ENCODE results near the gene UQCRC2. TPM values are rescaled to one million over a fixed set of nuclear protein-coding genes. Genes with fewer than 3 reads are reported as not detected.

The UQCRC2 gene
- total and polyA plus RNA-seq, 10 of the 15 experiments (the other 5 are each of a cell fraction or from before 2014, with no cell fraction given): 256 to 563 (median 327) TPM

DNA sequence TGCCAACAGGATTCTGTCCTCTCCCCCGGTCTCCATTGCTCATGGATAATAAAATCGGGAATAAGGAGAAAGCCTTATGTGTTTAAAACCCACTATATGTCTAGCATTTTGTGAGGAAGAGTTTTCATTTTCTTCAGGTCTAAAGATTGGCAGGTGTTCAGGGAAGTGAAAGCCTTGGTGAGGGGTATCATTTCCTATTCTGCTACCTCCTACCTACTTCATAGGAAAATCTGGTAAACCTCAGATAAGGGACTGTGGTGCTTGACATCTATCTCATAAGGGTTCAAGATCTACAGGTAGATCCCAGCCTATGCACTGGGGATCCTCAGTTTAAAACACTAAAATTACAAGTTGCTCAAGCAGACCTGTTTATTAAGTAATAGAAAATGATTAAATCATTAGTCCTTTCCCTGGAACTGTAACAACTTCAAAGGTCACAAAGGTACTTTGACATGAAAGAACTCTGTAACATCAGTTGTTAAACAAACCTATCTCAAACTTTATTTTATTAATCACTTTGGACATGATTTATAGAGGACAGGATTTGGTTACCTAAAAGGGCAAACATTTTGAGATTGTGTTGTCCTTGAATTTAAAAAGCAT, 61.2 kb downstream of the UQCRC2 start (continued):
- TF ChIP-seq MXI1 (IDR thresholded peaks at IDR 0.05; ENCODE audit: low read depth, low read length) (no peak), TBL1XR1 (IDR thresholded peaks at IDR 0.05; ENCODE audit: low read depth, low read length) (no peak), RCOR1 (conservative IDR thresholded peaks at IDR 0.05; ENCODE audit: low read depth, low read length) (no peak), SMAD5 (IDR thresholded peaks at IDR 0.05; ENCODE audit: low read depth) (no peak), MEF2A (IDR thresholded peaks at IDR 0.05; ENCODE audit: insufficient read depth, low read depth, low read length) (no peak), RFX5 (IDR thresholded peaks at IDR 0.05; ENCODE audit: low read depth, low read length) (no peak), TARDBP (IDR thresholded peaks at IDR 0.05; ENCODE audit: borderline replicate concordance) (no peak), SREBF2 (IDR thresholded peaks at IDR 0.05; ENCODE audit: low read length) (no peak), POLR2AphosphoS5 (IDR thresholded peaks at IDR 0.05; ENCODE audit: low read length) (no peak), ATF7 (IDR thresholded peaks at IDR 0.05; ENCODE audit: low read depth) (no peak), MTA3 (IDR thresholded peaks at IDR 0.05; ENCODE audit: borderline replicate concordance, low read length) (no peak)
- TF ChIP-seq, protein P1, sequence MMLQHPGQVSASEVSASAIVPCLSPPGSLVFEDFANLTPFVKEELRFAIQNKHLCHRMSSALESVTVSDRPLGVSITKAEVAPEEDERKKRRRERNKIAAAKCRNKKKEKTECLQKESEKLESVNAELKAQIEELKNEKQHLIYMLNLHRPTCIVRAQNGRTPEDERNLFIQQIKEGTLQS (IDR thresholded peaks at IDR 0.05; ENCODE audit: borderline replicate concordance, extremely low read depth, low read depth, low read length): no peak
- TF ChIP-seq, protein P2, sequence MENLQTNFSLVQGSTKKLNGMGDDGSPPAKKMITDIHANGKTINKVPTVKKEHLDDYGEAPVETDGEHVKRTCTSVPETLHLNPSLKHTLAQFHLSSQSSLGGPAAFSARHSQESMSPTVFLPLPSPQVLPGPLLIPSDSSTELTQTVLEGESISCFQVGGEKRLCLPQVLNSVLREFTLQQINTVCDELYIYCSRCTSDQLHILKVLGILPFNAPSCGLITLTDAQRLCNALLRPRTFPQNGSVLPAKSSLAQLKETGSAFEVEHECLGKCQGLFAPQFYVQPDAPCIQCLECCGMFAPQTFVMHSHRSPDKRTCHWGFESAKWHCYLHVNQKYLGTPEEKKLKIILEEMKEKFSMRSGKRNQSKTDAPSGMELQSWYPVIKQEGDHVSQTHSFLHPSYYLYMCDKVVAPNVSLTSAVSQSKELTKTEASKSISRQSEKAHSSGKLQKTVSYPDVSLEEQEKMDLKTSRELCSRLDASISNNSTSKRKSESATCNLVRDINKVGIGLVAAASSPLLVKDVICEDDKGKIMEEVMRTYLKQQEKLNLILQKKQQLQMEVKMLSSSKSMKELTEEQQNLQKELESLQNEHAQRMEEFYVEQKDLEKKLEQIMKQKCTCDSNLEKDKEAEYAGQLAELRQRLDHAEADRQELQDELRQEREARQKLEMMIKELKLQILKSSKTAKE (IDR thresholded peaks at IDR 0.05; ENCODE audit: low read depth, poor library complexity, severe bottlenecking): no peak
- TF ChIP-seq, protein P3, sequence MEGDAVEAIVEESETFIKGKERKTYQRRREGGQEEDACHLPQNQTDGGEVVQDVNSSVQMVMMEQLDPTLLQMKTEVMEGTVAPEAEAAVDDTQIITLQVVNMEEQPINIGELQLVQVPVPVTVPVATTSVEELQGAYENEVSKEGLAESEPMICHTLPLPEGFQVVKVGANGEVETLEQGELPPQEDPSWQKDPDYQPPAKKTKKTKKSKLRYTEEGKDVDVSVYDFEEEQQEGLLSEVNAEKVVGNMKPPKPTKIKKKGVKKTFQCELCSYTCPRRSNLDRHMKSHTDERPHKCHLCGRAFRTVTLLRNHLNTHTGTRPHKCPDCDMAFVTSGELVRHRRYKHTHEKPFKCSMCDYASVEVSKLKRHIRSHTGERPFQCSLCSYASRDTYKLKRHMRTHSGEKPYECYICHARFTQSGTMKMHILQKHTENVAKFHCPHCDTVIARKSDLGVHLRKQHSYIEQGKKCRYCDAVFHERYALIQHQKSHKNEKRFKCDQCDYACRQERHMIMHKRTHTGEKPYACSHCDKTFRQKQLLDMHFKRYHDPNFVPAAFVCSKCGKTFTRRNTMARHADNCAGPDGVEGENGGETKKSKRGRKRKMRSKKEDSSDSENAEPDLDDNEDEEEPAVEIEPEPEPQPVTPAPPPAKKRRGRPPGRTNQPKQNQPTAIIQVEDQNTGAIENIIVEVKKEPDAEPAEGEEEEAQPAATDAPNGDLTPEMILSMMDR (IDR thresholded peaks at IDR 0.05 in 2 of 3, conservative IDR thresholded peaks at IDR 0.05 in 1 of 3; ENCODE audit: control insufficient read depth in 2 of 3, extremely low read depth in 1 of 3, insufficient read depth in 1 of 3, low read depth in 3 of 3, low read length in 3 of 3): no peak
- TF ChIP-seq, protein P4, sequence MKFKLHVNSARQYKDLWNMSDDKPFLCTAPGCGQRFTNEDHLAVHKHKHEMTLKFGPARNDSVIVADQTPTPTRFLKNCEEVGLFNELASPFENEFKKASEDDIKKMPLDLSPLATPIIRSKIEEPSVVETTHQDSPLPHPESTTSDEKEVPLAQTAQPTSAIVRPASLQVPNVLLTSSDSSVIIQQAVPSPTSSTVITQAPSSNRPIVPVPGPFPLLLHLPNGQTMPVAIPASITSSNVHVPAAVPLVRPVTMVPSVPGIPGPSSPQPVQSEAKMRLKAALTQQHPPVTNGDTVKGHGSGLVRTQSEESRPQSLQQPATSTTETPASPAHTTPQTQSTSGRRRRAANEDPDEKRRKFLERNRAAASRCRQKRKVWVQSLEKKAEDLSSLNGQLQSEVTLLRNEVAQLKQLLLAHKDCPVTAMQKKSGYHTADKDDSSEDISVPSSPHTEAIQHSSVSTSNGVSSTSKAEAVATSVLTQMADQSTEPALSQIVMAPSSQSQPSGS (IDR thresholded peaks at IDR 0.05; ENCODE audit: low read length): no peak
- TF ChIP-seq, protein P5, sequence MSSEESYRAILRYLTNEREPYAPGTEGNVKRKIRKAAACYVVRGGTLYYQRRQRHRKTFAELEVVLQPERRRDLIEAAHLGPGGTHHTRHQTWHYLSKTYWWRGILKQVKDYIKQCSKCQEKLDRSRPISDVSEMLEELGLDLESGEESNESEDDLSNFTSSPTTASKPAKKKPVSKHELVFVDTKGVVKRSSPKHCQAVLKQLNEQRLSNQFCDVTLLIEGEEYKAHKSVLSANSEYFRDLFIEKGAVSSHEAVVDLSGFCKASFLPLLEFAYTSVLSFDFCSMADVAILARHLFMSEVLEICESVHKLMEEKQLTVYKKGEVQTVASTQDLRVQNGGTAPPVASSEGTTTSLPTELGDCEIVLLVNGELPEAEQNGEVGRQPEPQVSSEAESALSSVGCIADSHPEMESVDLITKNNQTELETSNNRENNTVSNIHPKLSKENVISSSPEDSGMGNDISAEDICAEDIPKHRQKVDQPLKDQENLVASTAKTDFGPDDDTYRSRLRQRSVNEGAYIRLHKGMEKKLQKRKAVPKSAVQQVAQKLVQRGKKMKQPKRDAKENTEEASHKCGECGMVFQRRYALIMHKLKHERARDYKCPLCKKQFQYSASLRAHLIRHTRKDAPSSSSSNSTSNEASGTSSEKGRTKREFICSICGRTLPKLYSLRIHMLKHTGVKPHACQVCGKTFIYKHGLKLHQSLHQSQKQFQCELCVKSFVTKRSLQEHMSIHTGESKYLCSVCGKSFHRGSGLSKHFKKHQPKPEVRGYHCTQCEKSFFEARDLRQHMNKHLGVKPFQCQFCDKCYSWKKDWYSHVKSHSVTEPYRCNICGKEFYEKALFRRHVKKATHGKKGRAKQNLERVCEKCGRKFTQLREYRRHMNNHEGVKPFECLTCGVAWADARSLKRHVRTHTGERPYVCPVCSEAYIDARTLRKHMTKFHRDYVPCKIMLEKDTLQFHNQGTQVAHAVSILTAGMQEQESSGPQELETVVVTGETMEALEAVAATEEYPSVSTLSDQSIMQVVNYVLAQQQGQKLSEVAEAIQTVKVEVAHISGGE (CRISPR knock-in tag; IDR thresholded peaks at IDR 0.05): no peak
- TF ChIP-seq, protein P6, sequence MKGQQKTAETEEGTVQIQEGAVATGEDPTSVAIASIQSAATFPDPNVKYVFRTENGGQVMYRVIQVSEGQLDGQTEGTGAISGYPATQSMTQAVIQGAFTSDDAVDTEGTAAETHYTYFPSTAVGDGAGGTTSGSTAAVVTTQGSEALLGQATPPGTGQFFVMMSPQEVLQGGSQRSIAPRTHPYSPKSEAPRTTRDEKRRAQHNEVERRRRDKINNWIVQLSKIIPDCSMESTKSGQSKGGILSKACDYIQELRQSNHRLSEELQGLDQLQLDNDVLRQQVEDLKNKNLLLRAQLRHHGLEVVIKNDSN (IDR thresholded peaks at IDR 0.05; ENCODE audit: borderline replicate concordance, extremely low read length, insufficient read depth, low read depth, low read length): no peak
